ENCODE measurements around the gene TNF.

- TF ChIP-seq, protein P1, sequence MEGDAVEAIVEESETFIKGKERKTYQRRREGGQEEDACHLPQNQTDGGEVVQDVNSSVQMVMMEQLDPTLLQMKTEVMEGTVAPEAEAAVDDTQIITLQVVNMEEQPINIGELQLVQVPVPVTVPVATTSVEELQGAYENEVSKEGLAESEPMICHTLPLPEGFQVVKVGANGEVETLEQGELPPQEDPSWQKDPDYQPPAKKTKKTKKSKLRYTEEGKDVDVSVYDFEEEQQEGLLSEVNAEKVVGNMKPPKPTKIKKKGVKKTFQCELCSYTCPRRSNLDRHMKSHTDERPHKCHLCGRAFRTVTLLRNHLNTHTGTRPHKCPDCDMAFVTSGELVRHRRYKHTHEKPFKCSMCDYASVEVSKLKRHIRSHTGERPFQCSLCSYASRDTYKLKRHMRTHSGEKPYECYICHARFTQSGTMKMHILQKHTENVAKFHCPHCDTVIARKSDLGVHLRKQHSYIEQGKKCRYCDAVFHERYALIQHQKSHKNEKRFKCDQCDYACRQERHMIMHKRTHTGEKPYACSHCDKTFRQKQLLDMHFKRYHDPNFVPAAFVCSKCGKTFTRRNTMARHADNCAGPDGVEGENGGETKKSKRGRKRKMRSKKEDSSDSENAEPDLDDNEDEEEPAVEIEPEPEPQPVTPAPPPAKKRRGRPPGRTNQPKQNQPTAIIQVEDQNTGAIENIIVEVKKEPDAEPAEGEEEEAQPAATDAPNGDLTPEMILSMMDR (IDR thresholded peaks at IDR 0.05): no peak
- no peak for TF ChIP-seq POLR2A (IDR thresholded peaks at IDR 0.05)
Observed at GRCh38 chr6:31545291-31545690, 30.1 kb upstream of the TNF start.

All from prostate gland (tissue), 2 donors.